HG02678 (cell line): ENCODE results near the gene AP3B1.

Experiments
- ATAC-seq: cut with Tn5 transposase; IDR thresholded peaks from one replicate; pipeline ENCODE4 v1.9.1; 2021; ENCODE audit warnings: mild to moderate bottlenecking, moderate library complexity; ENCODE audit not compliant: unreplicated experiment

Gene AP3B1

DNA sequence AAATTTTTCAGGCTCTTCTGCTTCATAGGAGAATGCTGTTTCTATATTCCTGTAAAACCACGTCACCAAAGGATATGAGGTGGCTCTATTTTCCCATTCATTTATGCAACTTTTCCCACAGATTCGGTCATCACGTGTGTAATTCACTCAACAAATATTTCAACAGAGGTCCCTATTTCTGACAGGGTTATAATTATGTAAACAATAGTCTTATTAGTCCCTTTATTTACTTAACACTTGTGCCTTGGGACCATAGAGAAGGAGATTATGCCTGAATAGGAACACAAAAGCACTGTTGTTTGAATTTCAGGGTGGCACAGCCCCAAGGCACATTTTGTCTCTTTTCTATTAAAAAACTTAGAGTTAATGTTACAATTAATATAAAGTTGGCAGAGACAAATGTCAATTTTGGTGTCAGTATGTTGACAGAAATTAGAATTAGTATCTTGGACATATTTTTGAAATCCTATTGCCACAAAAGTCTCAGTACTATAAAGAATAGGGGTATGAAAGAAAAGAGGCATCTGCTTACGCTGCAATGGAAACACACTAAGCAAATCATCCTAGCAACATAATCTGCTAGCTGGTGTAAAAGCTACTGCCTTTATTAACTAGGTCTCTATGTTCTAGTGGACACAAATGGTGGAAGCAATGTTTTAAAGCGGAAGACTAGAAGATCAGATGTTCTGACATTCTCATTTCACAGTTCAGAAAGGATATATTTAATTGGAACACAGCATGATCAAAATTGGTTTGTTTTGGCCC lies 289.3 kb downstream of the AP3B1 start:
- ATAC-seq: no peak

DNA sequence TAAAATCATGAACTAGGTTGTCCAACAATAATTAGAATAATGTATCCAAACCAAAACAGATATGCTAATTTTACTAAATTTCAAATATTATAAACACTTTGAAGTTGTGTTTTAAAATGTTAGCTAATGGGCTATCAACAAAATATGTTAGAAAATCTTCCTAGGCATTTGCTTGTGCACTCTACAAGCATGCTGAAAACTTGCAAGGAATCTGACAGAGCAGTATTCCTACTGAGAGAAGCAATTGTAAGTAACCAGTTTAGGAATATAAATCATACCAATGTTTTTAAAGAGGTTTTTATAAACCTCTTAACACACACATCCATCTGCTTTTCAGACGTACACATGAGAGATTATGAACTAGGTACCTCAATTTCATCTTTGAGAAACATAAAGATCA lies 289.9 kb downstream of the AP3B1 start:
- no peak for ATAC-seq

DNA sequence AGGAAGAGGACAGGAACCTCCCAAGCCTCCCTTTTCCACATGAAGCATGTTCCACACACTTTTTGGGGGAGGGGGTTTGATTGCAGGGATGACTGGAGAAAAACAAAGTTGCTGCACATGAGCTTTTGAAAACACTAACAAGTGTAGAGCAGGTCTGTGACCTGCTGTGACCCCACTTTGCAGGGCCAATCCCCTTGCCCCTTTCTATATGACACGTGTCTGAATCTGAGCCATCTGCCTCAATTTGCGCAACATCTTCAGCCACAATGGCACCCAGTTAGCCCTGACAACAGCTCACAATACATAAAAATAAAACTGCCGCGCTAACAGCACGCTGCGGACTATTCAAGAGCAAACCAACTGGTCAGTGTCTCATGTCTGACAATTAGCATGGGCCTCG lies 290.6 kb downstream of the AP3B1 start:
- ATAC-seq: no peak

- no peak for ATAC-seq
These were observed 291.0 kb downstream of the AP3B1 start for GRCh38 chr5:78003450-78003849.

DNA sequence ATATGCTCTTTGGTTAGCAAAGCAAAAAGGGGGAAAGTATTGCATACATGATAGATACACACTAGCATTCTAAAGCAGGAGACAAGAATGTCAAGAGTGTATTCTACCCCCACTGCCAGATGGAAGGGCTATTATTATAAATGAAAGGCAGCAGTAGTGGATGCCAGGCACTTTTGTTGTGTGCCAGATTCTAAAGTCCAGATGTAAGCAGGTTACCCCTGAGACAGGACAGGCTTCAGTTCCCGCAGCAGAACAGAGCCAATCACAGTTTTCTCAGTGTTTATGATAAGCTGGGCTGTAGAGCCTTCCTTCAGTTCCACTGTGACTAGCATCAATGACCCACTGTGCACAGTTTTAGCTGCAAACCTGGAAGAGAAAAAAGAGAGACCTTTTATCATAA lies 291.8 kb downstream of the AP3B1 start:
- ATAC-seq: no peak

GRCh38 chr5:78001197-78001596 lies 293.3 kb downstream of the AP3B1 start:
- no peak for ATAC-seq

GRCh38 chr5:78000191-78000590 lies 294.3 kb downstream of the AP3B1 start:
- ATAC-seq: no peak

- no peak for ATAC-seq
These were observed 295.1 kb downstream of the AP3B1 start for GRCh38 chr5:77999399-77999798.

GRCh38 chr5:77996943-77997342 lies 297.6 kb downstream of the AP3B1 start:
- no peak for ATAC-seq

DNA sequence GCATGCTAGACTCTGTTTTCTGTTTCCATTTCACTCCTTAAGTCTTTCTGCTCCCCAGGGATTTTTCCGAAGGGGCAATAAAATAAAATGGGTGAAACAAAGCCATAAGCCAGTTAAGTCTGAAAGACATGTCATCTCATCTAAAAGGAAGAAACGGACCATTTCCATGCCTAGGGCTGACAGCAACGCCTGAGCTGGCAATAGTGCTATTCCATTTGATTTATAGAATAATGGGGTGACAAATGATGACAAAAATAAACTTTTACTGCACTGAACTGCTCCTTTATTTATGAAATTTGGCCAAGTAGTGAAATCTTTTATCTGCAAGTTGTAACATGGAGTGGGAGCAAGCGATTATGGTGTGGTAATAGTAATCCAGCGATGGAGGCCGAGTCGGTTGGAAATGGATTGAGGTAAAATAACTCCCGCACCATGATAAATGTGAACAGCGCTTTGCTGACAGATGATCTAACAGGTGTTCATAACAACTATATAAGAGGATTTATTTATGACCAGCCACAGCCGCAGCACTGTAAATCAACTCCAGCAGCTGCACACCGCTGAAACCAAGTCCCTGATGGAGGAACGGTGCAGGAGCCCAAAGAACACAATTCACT lies 298.6 kb downstream of the AP3B1 start:
- ATAC-seq: no peak

- no peak for ATAC-seq
These were observed 299.6 kb downstream of the AP3B1 start for GRCh38 chr5:77994943-77995342.

GRCh38 chr5:77993855-77994318 lies 300.6 kb downstream of the AP3B1 start:
- no peak for ATAC-seq

DNA sequence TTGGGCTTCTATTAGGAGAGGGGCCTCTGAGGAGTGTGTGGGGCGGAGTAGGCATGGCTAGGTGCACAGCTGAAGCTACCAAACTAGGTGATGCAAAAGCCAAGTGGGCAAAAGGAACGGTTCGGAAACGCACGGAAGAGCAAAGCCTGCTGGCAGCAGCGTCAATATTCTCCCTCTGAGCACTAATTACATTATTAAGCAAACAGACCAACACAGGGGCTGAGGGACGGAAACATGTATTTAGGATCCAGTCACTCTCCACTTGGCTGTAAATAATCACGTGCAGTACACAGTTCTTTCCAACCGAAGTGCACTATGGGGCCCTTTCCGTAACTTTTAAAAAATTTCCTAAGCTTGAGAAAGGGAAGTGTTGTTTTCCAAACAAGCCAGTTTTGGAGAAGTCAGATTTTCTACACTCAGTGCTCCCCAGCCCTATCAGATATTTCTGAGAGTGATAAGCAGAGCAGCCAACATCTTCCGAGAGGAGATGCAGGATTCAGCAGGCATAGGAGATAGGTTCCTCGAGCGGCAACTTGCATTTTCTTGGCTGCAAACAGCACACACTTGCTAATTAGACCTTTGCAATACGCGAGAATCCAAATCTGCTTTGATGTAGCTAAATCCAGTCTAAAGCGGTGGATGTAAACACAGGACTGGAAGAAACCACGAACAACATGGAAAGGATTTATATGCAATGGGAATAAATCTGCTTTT lies 301.2 kb downstream of the AP3B1 start:
- ATAC-seq: no peak

DNA sequence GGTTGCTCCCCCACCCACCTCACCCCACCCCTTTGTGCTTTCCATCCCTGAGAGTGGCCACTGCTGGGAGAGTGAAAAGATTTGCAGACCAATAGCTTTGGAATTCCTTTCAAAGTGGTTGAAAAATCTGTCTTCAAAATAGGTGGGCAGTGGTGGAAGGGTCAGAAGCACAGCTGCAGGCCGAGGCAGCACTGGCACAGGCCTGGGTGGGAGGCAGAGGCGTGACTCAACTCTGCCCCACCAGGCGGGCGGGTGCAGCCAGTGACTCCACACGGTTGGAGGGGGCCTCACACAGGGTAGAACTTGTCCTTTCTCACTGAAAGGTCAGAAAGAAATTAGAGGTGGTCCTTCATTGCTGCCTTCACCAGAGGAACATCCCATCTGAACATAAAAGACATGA lies 303.4 kb downstream of the AP3B1 start:
- no peak for ATAC-seq

- no peak for ATAC-seq
These were observed 304.5 kb downstream of the AP3B1 start for GRCh38 chr5:77990020-77990419.

GRCh38 chr5:77987988-77988387 lies 306.5 kb downstream of the AP3B1 start:
- no peak for ATAC-seq

DNA sequence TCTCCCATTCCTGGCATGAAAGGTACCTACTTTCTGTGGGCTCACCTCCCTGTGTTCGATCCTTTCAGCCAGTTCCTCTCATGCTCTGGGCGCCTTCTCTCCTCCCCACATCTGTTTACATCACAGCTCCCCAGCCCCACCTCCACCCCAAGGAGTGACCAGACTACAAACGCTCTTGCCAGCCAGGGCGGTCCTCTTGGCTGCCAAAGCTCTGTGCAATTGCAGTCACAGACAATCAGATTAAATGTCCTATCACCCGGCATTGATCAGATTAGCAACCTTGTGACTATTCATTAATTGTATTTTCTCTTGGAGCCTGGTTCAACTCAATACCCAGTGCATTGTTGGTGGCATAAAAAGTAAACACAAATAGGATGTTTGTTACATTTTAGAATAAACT lies 307.2 kb downstream of the AP3B1 start:
- ATAC-seq: no peak

GRCh38 chr5:77986261-77986660 lies 308.2 kb downstream of the AP3B1 start:
- ATAC-seq: no peak

GRCh38 chr5:77985247-77985646 lies 309.3 kb downstream of the AP3B1 start:
- no peak for ATAC-seq

GRCh38 chr5:77984587-77984986 lies 309.9 kb downstream of the AP3B1 start:
- ATAC-seq: no peak

- ATAC-seq: no peak
These were observed 310.9 kb downstream of the AP3B1 start for GRCh38 chr5:77983482-77984199.
